HG03108 (cell line): ENCODE data around the gene LAMA2.
"Not testable (repeated sequence)": the region's sequence is repeated elsewhere in the genome, so short reads cannot be mapped to it uniquely, and the experiment has no call there.

Source experiments
- ATAC-seq: cut with Tn5 transposase; IDR thresholded peaks from one replicate; pipeline ENCODE4 v1.9.1; 2021; ENCODE audit warnings: moderate library complexity; ENCODE audit not compliant: unreplicated experiment

The LAMA2 gene

GRCh38 chr6:129006724-129007514, 124.0 kb downstream of the LAMA2 start:
- no peak for ATAC-seq

DNA sequence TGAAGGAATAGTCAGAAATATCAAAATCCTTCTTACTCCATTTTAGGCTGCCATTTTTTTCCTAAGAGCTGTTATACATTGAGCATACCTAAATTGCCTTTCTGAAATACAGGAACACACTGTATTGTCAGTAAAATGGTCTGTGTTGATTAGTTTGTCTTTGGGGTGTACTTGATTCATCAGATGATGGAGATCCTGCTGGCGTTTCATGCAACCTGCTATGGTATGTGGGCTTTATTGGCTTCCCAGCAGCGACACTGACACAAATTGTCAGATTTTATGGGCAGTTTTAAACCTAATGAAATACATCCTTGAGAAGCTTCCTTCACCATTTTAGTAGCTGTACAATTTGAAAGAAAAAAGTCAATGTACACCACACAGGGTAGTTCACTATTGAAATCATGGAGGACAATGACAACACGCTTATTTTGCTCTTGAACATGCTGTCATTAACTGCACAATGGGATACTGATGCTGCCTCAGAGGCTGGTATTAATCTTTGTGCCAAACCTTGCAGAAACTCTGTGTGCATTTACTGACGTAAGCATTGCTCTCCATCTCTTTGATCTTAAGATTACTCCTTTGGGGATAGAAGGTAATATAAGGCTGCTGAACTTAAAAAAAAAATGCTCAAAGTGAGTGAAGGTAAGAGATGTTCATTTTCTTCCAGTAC, 124.9 kb downstream of the LAMA2 start:
- ATAC-seq: no peak

DNA sequence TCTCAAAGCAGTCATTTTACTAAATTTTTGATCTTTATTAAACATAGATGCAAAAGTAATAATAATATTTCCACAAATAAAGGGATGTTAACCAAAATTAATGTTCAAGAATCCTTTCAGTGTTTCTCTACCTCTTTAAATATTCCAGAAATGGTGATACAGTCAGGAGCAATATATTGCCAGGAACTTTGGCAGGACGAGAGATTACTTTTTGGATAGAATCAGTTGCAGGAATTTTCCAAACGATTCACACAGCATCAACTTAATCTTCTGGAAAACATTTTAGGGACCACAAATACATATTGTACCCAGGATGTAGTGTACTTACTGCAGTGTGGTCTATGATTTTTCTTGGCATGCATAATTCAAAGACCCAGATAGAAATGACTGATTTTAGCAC, 125.7 kb downstream of the LAMA2 start:
- no peak for ATAC-seq

DNA sequence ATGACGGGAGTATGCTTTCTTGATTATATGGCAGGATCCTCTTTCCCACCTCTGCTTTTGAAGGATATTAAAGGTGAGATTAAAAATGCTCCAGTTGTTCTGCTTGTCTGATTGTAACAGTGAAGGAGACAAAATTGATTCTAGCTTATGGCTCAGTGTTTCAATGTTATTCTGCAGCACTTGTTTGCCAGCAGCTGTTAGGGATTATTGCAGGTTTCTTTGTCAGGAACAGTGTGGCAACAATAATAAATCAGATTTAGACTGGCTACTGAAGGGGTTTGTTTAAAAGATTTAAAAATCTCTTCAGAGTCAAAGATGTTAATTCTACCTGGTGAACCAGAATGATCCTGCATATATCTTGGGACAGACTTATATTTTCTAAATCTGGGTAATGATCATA, 126.9 kb downstream of the LAMA2 start:
- ATAC-seq: no peak

DNA sequence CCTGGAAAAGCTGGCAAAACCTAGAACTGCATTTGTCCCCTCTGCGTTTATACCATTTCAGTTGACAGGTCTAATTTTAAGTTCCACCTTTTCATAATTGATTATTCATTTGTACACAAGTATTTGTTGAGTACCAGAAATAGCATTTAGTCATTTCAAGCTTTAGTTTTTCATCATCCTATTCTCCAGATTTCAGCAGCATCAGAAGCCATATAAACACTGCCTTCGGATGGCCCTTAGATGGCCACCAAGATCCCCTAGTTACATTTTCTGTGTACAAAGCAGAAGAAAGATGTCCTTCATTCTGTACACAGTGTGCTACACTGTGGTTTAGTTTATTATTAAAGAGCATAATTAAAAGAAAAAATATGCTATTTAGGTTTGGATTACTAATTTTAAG, 131.4 kb downstream of the LAMA2 start:
- ATAC-seq: no peak

- no peak for ATAC-seq
Observed at GRCh38 chr6:129015721-129016120, 132.8 kb downstream of the LAMA2 start.

DNA sequence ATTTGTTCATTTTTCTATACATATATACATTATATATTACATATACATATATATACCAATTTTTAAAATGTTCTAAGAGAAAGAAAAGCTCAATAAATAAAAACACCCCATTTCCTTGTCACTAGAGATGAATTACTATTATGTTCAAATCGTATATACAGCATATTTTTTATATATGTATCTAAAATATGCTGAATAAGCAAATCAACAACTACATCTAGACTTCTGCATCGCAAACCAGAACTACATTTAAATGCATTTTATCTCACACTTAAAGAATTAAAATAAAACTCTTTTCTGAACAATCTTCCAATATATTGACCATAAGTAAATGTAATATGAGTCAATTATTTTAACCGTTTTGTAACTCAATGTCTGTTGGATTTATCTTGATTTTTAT, 133.9 kb downstream of the LAMA2 start:
- ATAC-seq: no peak

GRCh38 chr6:129022011-129022553, 139.1 kb downstream of the LAMA2 start:
- ATAC-seq: no peak

DNA sequence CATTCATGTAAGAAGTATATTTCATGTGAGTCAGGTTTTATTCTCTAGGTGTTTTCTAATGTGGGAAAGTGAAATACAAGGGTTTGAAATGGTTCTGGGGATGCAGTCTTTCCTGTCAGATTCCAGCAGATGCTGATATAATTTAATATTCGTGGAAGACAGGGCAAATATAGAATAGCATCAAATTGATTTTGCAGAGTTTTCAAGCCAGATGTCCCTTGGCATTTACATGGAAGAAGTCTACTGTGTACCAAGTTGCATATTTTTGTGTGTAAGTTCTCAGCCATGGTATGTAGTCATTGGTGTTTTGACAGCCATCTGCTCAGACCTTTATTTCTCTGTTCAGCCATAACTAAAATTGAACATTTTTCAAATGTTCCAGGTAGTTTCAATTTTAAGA, 143.7 kb downstream of the LAMA2 start:
- ATAC-seq: no peak

DNA sequence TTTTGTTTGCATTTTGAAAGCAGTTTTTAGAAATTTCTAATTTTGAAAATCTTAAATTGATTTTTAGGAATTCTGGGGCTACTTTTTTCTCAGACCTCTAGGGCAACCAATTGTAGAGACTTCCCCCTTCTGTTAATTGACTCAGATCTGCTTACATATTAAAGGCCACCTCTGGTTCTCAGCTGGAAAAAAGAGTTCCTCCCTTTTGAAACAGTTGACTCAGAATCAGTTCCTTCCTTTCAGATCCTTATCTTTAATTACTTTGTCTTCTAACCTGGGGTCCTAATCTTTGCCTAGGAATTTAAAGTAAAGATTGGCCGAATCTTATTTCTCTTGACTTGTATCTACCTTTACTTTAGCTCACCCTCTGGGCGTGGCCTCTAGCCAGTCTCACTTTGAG, 146.8 kb downstream of the LAMA2 start:
- ATAC-seq: no peak

DNA sequence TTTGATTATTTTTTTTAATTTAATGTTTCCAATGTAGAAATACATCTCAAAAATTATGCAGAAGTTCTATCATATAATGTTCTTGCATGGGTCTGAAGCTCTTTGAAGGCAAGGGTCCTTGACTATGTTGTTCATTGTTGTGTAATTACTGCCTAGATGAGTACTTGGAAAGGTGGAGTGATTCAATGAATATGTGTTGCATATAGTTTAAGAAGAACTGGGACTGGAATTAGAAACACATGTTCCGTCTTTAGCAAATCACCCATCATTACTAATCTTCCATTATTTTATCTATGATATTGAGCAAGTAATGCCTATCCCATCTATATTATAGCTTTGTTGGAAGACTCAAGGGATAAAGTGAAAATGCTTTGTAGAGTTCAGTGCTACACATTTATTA, 147.3 kb downstream of the LAMA2 start:
- no peak for ATAC-seq

- no peak for ATAC-seq
Observed at GRCh38 chr6:129031051-129031599, 148.2 kb downstream of the LAMA2 start.

DNA sequence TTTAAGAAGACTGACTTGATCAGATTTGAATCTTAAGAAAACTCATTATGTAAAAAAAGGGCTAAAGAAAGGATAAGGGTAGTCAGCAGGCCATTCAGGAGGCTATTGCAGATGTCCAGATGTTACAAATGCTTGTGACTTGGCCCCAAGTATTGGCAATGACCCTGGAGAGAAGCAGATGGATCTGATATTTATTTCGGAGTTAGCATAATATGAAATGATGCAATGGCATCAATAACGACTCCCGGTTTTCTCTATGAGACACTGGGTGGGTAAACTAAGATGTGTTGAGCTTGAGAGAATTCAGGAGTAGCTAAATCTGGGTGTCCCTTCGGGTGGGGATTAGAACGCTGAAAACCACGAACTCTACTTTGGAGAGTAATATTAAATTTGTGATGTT, 149.7 kb downstream of the LAMA2 start:
- no peak for ATAC-seq

DNA sequence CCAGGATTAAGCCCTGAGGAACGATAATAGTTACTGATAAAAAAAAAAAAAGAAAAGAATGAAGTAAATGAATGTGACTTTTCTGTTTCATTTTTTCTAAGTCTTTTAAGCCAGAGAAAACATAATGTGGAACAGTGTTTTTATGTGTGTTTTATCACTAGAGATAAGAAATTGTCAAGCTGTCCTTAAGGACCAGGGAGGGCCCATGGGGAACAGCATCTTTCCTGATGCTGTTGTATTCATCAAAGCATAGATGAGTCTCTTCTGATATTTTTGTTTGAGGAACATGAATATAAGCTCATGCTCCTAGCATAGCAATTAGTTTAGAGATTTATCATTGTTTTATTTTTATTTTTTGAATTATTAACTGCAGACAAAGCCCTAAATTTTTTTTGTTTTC, 150.2 kb downstream of the LAMA2 start:
- no peak for ATAC-seq

- no peak for ATAC-seq
Observed at GRCh38 chr6:129033581-129033980, 150.6 kb downstream of the LAMA2 start.

DNA sequence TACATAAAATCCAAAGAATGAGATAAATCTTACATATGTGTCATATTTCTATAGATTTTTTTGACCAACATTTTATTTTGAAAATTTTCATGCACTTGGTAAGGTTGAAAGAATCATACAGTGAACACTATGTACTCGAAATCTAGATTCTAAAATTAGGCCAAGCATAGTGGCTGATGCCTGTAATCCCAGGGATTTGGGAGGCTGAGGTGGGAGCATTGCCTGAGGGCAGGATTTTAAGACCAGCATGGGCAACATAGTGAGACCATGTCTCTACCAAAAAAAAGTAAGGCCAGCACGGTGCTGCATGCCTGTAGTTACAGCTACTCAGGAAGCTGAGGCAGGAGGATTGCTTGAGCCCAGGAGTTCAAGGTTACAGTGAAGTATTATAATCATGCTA, 158.6 kb downstream of the LAMA2 start:
- no peak for ATAC-seq

DNA sequence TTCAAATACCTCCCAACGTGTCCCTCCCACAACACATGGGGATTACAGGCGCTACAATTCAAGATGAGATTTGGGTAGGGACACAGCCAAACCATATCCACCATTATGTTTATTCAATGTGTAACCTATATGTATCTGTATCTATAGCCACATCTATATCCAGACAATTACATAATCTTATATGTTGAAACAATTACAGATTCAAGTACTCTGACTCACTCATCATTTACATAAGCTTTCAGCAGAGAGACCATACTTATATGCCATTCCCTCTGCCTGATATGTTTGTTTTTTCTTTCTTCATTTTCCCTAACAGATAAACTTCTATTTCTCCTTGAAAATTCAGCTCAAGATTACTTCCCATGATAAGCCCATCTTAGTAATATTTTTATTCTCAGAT, 163.6 kb downstream of the LAMA2 start:
- no peak for ATAC-seq

DNA sequence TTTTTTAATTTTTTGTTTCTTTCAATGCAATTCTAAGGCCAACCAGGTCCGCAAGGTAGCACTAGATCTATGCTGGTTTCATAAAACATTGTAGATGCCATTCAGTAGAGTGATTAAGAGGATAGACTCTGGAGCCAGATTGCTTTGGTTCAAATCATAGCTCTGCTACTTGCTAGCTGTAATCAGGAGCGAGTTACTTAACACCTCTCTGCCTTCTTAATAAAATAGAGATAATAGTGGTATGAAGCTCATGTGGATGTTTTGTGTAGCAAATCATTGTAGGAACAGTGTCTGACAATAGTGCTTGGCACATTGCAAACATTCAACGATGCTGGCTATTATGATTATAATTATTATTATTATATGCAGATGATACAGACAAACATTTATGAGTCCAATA, 164.9 kb downstream of the LAMA2 start:
- no peak for ATAC-seq

DNA sequence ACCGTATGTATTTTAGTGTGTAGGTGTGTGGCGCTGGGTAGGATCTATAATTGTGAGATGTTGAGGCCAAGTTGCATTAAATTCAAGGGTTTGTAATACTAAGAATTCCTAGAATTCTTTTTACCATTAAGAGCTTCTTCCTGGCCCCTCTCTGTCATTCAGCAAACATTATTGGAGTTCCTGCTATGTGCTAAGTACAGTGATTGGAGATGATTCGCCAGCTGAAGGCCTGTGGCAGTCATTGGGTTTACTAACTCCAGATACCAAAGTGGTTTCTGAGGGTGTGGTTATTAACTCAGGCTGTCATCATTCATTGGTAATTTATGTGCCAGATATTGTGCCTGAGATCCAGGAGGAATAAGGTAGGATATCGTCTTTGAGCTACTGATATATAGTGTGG, 167.1 kb downstream of the LAMA2 start:
- ATAC-seq: no peak

- ATAC-seq: not testable (repeated sequence)
Observed at GRCh38 chr6:129053143-129053542, 170.2 kb downstream of the LAMA2 start.

- ATAC-seq: no peak
Observed at GRCh38 chr6:129055796-129056195, 172.9 kb downstream of the LAMA2 start.

DNA sequence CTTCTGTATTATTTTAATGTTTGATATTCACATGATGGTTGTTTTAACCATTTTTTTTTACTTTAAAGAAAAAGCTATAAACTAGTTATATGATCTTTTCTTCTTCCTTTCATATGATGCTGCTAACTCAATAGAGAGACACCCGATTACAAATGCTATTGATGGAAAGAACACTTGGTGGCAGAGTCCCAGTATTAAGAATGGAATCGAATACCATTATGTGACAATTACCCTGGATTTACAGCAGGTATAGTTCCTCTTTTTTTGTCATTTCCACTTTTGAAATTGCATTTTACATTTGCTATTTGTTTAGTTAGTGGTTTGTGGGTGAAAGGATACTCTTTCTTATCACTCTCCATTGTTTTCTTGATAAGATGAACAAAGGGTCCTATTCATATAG, 176.7 kb downstream of the LAMA2 start:
- ATAC-seq: no peak
